Pulmonary artery endothelial cell (primary cell): ENCODE data around the gene SSR1. TPM values are rescaled to one million over a fixed set of nuclear protein-coding genes. Genes with fewer than 3 reads are reported as not detected.

Experiments used
- DNase-seq: peaks from one replicate; pipeline ENCODE4 v3.0.0-alpha.2; 2011; ENCODE audit warnings: low read depth, low spot score
- total RNA-seq: library from RNA; depleted of rRNA; stranded (reverse); fragments of >200 nt; gene quantifications from 2 replicates; pipeline ENCODE4 v1.2.3, GENCODE V29; 2014

The SSR1 gene
- total RNA-seq, 1 donor from 2014 or later, result 129 TPM

- DNase-seq, result no peak
Observed at GRCh38 chr6:7240351-7240750, 72.6 kb downstream of the SSR1 start.

- DNase-seq, result no peak
Observed at GRCh38 chr6:7239590-7239948, 73.4 kb downstream of the SSR1 start.

- DNase-seq, result peak; percentile 51
Observed at GRCh38 chr6:7238900-7239589, 74.0 kb downstream of the SSR1 start.

- DNase-seq, result no peak
Observed at GRCh38 chr6:7238526-7238899, 74.5 kb downstream of the SSR1 start.

- no peak for DNase-seq
Observed at GRCh38 chr6:7237653-7238188, 75.3 kb downstream of the SSR1 start.

GRCh38 chr6:7236306-7237209 is 76.4 kb downstream of the SSR1 start:
- DNase-seq, result no peak

- DNase-seq, result no peak
Observed at GRCh38 chr6:7235712-7236305, 77.2 kb downstream of the SSR1 start.

- no peak for DNase-seq
Observed at GRCh38 chr6:7234547-7234946, 78.5 kb downstream of the SSR1 start.

- peak; percentile 5 for DNase-seq
Observed at GRCh38 chr6:7232351-7232750, 80.6 kb downstream of the SSR1 start.

GRCh38 chr6:7230956-7231713 is 81.9 kb downstream of the SSR1 start:
- DNase-seq, result no peak

- no peak for DNase-seq
Observed at GRCh38 chr6:7230327-7230691, 82.7 kb downstream of the SSR1 start.

GRCh38 chr6:7229376-7230326 is 83.3 kb downstream of the SSR1 start:
- no peak for DNase-seq

GRCh38 chr6:7228662-7229375 is 84.2 kb downstream of the SSR1 start:
- DNase-seq, result no peak

GRCh38 chr6:7224731-7225130 is 88.3 kb downstream of the SSR1 start:
- no peak for DNase-seq

- no peak for DNase-seq
Observed at GRCh38 chr6:7222197-7222596, 90.8 kb downstream of the SSR1 start.

- DNase-seq, result no peak
Observed at GRCh38 chr6:7219310-7219709, 93.7 kb downstream of the SSR1 start.

GRCh38 chr6:7218406-7218988 is 94.5 kb downstream of the SSR1 start:
- no peak for DNase-seq
